Esophagus muscularis mucosa (tissue), 4 donors: ENCODE results near the gene POU3F1. TPM values are rescaled to one million over a fixed set of nuclear protein-coding genes. Genes with fewer than 3 reads are reported as not detected.

Source experiments
- DNase-seq: peaks from one replicate; pipeline ENCODE4 v3.0.0-alpha.2; 2017; ENCODE audit errors: extremely low spot score
- H3K27ac ChIP-seq, 4 donors: fragments of 200-600 bp; sonication (generic); replicated peaks in 1 of 4; 1 replicate in 3 of 4; 2 replicates in 1 of 4; pipeline ENCODE4 v1.5.1; 2016 to 2019; ENCODE audit warnings: mild to moderate bottlenecking in 1 of 4
- H3K27me3 ChIP-seq, 4 donors: fragments of 200-600 bp; sonication (generic); one replicate each; pipeline versions ENCODE4 v1.5.1 to v1.6.0; 2016 to 2019
- H3K36me3 ChIP-seq, 4 donors: fragments of 200-600 bp; sonication (generic); one replicate each; pipeline ENCODE4 v1.5.1; 2016 to 2019
- H3K4me1 ChIP-seq, 4 donors: fragments of 200-600 bp; sonication (generic); one replicate each; pipeline ENCODE4 v1.5.1; 2016 to 2019
- H3K4me3 ChIP-seq, 4 donors: fragments of 200-600 bp; sonication (generic); 1 replicate in 2 of 4; 2 replicates in 2 of 4; pipeline ENCODE4 v1.5.1; 2016 to 2019; ENCODE audit warnings: mild to moderate bottlenecking in 4 of 4, moderate library complexity in 1 of 4
- H3K9me3 ChIP-seq, 4 donors: fragments of 200-600 bp; sonication (generic); 1 replicate in 3 of 4; 2 replicates in 1 of 4; pipeline ENCODE4 v1.5.1; 2016 to 2019
- CTCF ChIP-seq, 3 experiments: fragments of 200-600 bp in 2 of 3; fragments of 450-650 bp in 1 of 3; sonication (generic) in 2 of 3; IDR thresholded peaks; one replicate each; pipeline ENCODE4 v1.5.1; 2017 to 2019; ENCODE audit warnings: antibody characterized with exemption in 3 of 3, mild to moderate bottlenecking in 2 of 3, moderate library complexity in 1 of 3
- EP300 ChIP-seq: sonication (generic); formaldehyde crosslinking; IDR thresholded peaks from one replicate; pipeline ENCODE4 v1.6.1; 2017; ENCODE audit warnings: antibody characterized with exemption
- POLR2A ChIP-seq: fragments of 450-650 bp; IDR thresholded peaks from one replicate; pipeline ENCODE4 v1.6.1; 2017; ENCODE audit warnings: antibody characterized with exemption, moderate library complexity, mild to moderate bottlenecking, low read depth
- POLR2AphosphoS5 ChIP-seq, 2 donors: sonication (generic); formaldehyde crosslinking; IDR thresholded peaks; one replicate each; pipeline ENCODE4 v1.6.1; 2017; ENCODE audit warnings: antibody characterized with exemption in 2 of 2
- WGBS: methylation state at CpG from one replicate; pipeline ENCODE4 v1.1.5; 2018; 5-methylcytosine and 5-hydroxymethylcytosine counted together
- intact Hi-C: fragments of 100-400 bp; cut with DNase I; formaldehyde crosslinking; loops from one replicate; pipeline ENCODE4 v1.15.1; 2023
- total RNA-seq, 4 donors: library from RNA; depleted of rRNA; stranded (reverse); fragments of >200 nt; gene quantifications; one replicate each; pipeline versions ENCODE4 v1.1.0 to v1.2.1, GENCODE V29; 2016

POU3F1 gene
- total RNA-seq, 4 donors from 2014 or later = 0.29 to 1.3 (median 0.33) TPM; not detected in 1

- Histone ChIP-seq H3K27me3 (no peaks in the 10 kb centered on the region), H3K9me3 (no peaks in the 10 kb centered on the region), H3K36me3 (peaks cover 0 to 14% (median 8%) of the 10 kb centered on the region in 4 donors), H3K4me3 (peak within 1 kb of the TSS; percentile 61 to 84 (median 76)), H3K27ac (peak within 1 kb of the TSS; percentile 84 to 96 (median 92)), H3K4me1 (peaks cover 42 to 53% (median 50%) of the 10 kb centered on the region in 4 donors)
- intact Hi-C loops = no loop called here
- under 1% methylated on average over 33 of the region's 49 CpGs for WGBS
- no peak for TF ChIP-seq EP300
- TF ChIP-seq POLR2A = peak; percentile 65
- TF ChIP-seq CTCF (IDR thresholded peaks at IDR 0.05) = peak in 1 of 3 experiments; percentile 4
- TF ChIP-seq POLR2AphosphoS5 (IDR thresholded peaks at IDR 0.05) = peak; percentile 92 to 95
- peak; percentile 98 for DNase-seq
Measured at GRCh38 chr1:38012363-38013226, 34.0 kb downstream of the POU3F1 start, which contains the start of gene UTP11. Gene UTP11, plus strand, starts transcription at chr1:38012734. Its CDS starts 69 bp downstream, at chr1:38012803.

- 93% methylated on average over 6 of the region's 6 CpGs for WGBS
- no peak for DNase-seq
- no peak overlapping the region for H3K27ac ChIP-seq
- peaks cover 23 to 37% (median 31%) of the 10 kb centered on the region in 4 donors for H3K4me1 ChIP-seq
- no peak for TF ChIP-seq EP300
- TF ChIP-seq CTCF (IDR thresholded peaks at IDR 0.05) = no peak
- no peak for TF ChIP-seq POLR2A
- no peak for TF ChIP-seq POLR2AphosphoS5 (IDR thresholded peaks at IDR 0.05)
- intact Hi-C loops = no loop called here
- no peaks in the 10 kb centered on the region for H3K27me3 ChIP-seq
- no peaks in the 10 kb centered on the region for H3K36me3 ChIP-seq
- no peaks in the 10 kb centered on the region for H3K9me3 ChIP-seq
- no peak overlapping the region for H3K4me3 ChIP-seq
Measured at GRCh38 chr1:38009841-38010180, 36.8 kb downstream of the POU3F1 start.

GRCh38 chr1:38009088-38009840, 37.3 kb downstream of the POU3F1 start:
- no peak for TF ChIP-seq POLR2AphosphoS5 (IDR thresholded peaks at IDR 0.05)
- no peak for TF ChIP-seq POLR2A
- TF ChIP-seq CTCF (IDR thresholded peaks at IDR 0.05) = no peak
- TF ChIP-seq EP300 = no peak
- intact Hi-C loops = no loop called here
- H3K9me3 ChIP-seq = no peaks in the 10 kb centered on the region
- DNase-seq = no peak
- peaks cover 20 to 37% (median 30%) of the 10 kb centered on the region in 4 donors for H3K4me1 ChIP-seq
- WGBS = 78% methylated on average over 8 of the region's 8 CpGs
- H3K4me3 ChIP-seq = no peak overlapping the region
- H3K27me3 ChIP-seq = no peaks in the 10 kb centered on the region
- no peaks in the 10 kb centered on the region for H3K36me3 ChIP-seq
- H3K27ac ChIP-seq = no peak overlapping the region

- Histone ChIP-seq H3K4me1 (peaks cover 37 to 48% (median 43%) of the 10 kb centered on the region in 4 donors), H3K27ac (peak overlapping the region; percentile 93 to 97 (median 95)), H3K4me3 (peak overlapping the region; percentile 70 to 86 (median 72)), H3K36me3 (no peaks in the 10 kb centered on the region), H3K27me3 (no peaks in the 10 kb centered on the region), H3K9me3 (no peaks in the 10 kb centered on the region)
- no peak for DNase-seq
- intact Hi-C loops = no loop called here
- WGBS = 76% methylated on average over 6 of the region's 12 CpGs
- no peak for TF ChIP-seq POLR2AphosphoS5 (IDR thresholded peaks at IDR 0.05)
- no peak for TF ChIP-seq CTCF (IDR thresholded peaks at IDR 0.05)
- no peak for TF ChIP-seq EP300
- peak; percentile 69 for TF ChIP-seq POLR2A
Measured at GRCh38 chr1:38006008-38006828, 40.4 kb downstream of the POU3F1 start.
